CD4-positive, alpha-beta T cell (primary cell): ENCODE measurements around the gene CAVIN1. TPM values are rescaled to one million over a fixed set of nuclear protein-coding genes. Genes with fewer than 3 reads are reported as not detected.
A peak's percentile ranks its signal among the peaks of the same experiment; 100 is the strongest.

Experiments used
- ATAC-seq: fragments of 200-7000 bp; cut with Tn5 transposase; one replicate; pipeline ENCODE4 v1.10.0; 2022; ENCODE audit warnings: mild to moderate bottlenecking; ENCODE audit not compliant: poor library complexity
- CTCF ChIA-PET: fragments of 350-600 bp; sonication (Branson Sonifier 250); formaldehyde crosslinking; loops from one replicate; lab custom pipeline; 2021; ENCODE audit warnings: antibody characterized with exemption, inconsistent platforms; lab: Charles Lee
- POLR2A ChIA-PET: fragments of 350-600 bp; sonication (Branson Sonifier 250); formaldehyde crosslinking; loops from one replicate; lab custom pipeline; 2021; ENCODE audit warnings: antibody characterized with exemption, inconsistent platforms; lab: Charles Lee
- DNase-seq, 14 experiments: peaks; one replicate each; pipeline ENCODE4 v3.0.0-alpha.2; 2013 to 2020; ENCODE audit warnings: mixed read lengths in 2 of 14
- H3K27ac ChIP-seq, 2 donors: one replicate each; pipeline versions ENCODE4 v1.5.1 to v1.7.0; 2013; ENCODE audit warnings: low read length in 2 of 2, low read depth in 1 of 2, mild to moderate bottlenecking in 1 of 2
- H3K27me3 ChIP-seq, 2 experiments: 1 replicate in 1 of 2; 2 replicates in 1 of 2; pipeline versions ENCODE4 v1.6.1 to v1.7.0; 2013; ENCODE audit warnings: low read length in 2 of 2, control low read depth in 1 of 2, mild to moderate bottlenecking in 1 of 2, moderate library complexity in 1 of 2; ENCODE audit not compliant: insufficient read depth in 2 of 2, control insufficient read depth in 1 of 2
- H3K36me3 ChIP-seq: one replicate; pipeline ENCODE4 v1.6.1; 2013; ENCODE audit warnings: low read length, control low read depth; ENCODE audit not compliant: insufficient read depth
- H3K4me1 ChIP-seq: one replicate; pipeline ENCODE4 v1.6.1; 2013; ENCODE audit warnings: low read length, control low read depth; ENCODE audit not compliant: insufficient read depth
- H3K4me3 ChIP-seq: one replicate; pipeline ENCODE4 v1.5.1; 2013; ENCODE audit warnings: mild to moderate bottlenecking, low read length, moderate library complexity
- H3K9me3 ChIP-seq, 2 experiments: 1 replicate in 1 of 2; 2 replicates in 1 of 2; pipeline versions ENCODE4 v1.6.1 to v1.7.0; 2013; ENCODE audit warnings: low read length in 2 of 2, mild to moderate bottlenecking in 2 of 2, control low read depth in 1 of 2, moderate library complexity in 1 of 2; ENCODE audit not compliant: control insufficient read depth in 1 of 2, insufficient read depth in 1 of 2
- H3K27ac Mint-ChIP-seq: one replicate; pipeline ENCODE4 v1.8.0; 2020; ENCODE audit warnings: mixed read lengths
- H3K27me3 Mint-ChIP-seq: one replicate; pipeline ENCODE4 v1.8.0; 2021; ENCODE audit warnings: mixed read lengths
- H3K36me3 Mint-ChIP-seq: one replicate; pipeline ENCODE4 v1.8.0; 2021; ENCODE audit warnings: low read depth, mixed read lengths
- H3K4me1 Mint-ChIP-seq: one replicate; pipeline ENCODE4 v1.8.0; 2021; ENCODE audit warnings: low read depth, mixed read lengths
- H3K4me3 Mint-ChIP-seq: one replicate; pipeline ENCODE4 v1.8.0; 2020; ENCODE audit warnings: mild to moderate bottlenecking, mixed read lengths
- H3K9me3 Mint-ChIP-seq: one replicate; pipeline ENCODE4 v1.8.0; 2020; ENCODE audit warnings: mixed read lengths
- CTCF ChIP-seq: fragments of 200-600 bp; IDR thresholded peaks from one replicate; pipeline ENCODE4 v1.8.0; 2022; ENCODE audit warnings: antibody characterized with exemption, mild to moderate bottlenecking
- intact Hi-C, 2 experiments: fragments of 100-400 bp; cut with DNase I in 1 of 2; cut with micrococcal nuclease in 1 of 2; formaldehyde crosslinking; loops; one replicate each; pipeline versions ENCODE4 v1.15.1 to v1.9.0; 2023 to 2025; cut with DNase I, micrococcal nuclease
- total RNA-seq, 174 experiments: library from RNA in 2 of 174; stranded (reverse) in 2 of 174; gene quantifications; one replicate each; pipeline ENCODE4 v1.2.3 and lab custom pipeline; 2021 to 2026

The CAVIN1 gene
- total RNA-seq, 2 experiments from 2014 or later, result 0.14 to 0.16 TPM

GRCh38 chr17:42378959-42379594 is 44.0 kb downstream of the CAVIN1 start:
- POLR2A ChIA-PET, result interaction anchor here (1.1 to 3.3 kb wide), 4 partner anchors 10 to 362 kb away, joined by 3 to 37 read pairs (median 4); partner anchors contain the start of genes DNAJC7 and STAT3
- Mint-ChIP-seq H3K9me3 (no peaks in the 10 kb centered on the region), H3K27me3 (no peaks in the 10 kb centered on the region), H3K36me3 (peaks cover 40% of the 10 kb centered on the region), H3K4me3 (peak overlapping the region; percentile 80), H3K27ac (peak overlapping the region; percentile 69), H3K4me1 (peaks cover 70% of the 10 kb centered on the region)
- H3K27me3 ChIP-seq, result no peaks in the 10 kb centered on the region
- H3K4me3 ChIP-seq, result peak overlapping the region; percentile 28
- H3K9me3 ChIP-seq, result no peaks in the 10 kb centered on the region
- CTCF ChIA-PET, result interaction anchor here (1.2 to 2.0 kb wide), 2 partner anchors 9 to 57 kb away, joined by 4 to 6 read pairs; partner anchors contain the start of gene STAT3
- peak; percentile 54 for ATAC-seq
- TF ChIP-seq CTCF, result no peak
- H3K36me3 ChIP-seq, result peaks cover 7% of the 10 kb centered on the region
- intact Hi-C loops, result no loop called here
- peaks cover 26% of the 10 kb centered on the region for H3K4me1 ChIP-seq
- peak in 3 of 14 experiments; percentile 20 to 44 (median 33) for DNase-seq
- H3K27ac ChIP-seq, result peak overlapping the region in 1 of 2 donors; percentile 25

GRCh38 chr17:42378359-42378958 is 44.6 kb downstream of the CAVIN1 start:
- Mint-ChIP-seq H3K4me3 (peak overlapping the region; percentile 80), H3K27ac (peak overlapping the region; percentile 69), H3K9me3 (no peaks in the 10 kb centered on the region), H3K36me3 (peaks cover 45% of the 10 kb centered on the region), H3K4me1 (peaks cover 66% of the 10 kb centered on the region), H3K27me3 (no peaks in the 10 kb centered on the region)
- H3K4me3 ChIP-seq, result peak overlapping the region; percentile 28
- CTCF ChIA-PET, result interaction anchor here (1.2 to 2.0 kb wide), 2 partner anchors 10 to 56 kb away, joined by 4 to 6 read pairs; partner anchors contain the start of gene STAT3
- DNase-seq (no peak), ATAC-seq (no peak)
- no peaks in the 10 kb centered on the region for H3K27me3 ChIP-seq
- H3K4me1 ChIP-seq, result peaks cover 26% of the 10 kb centered on the region
- peaks cover 7% of the 10 kb centered on the region for H3K36me3 ChIP-seq
- POLR2A ChIA-PET, result interaction anchor here (1.1 to 3.3 kb wide), 4 partner anchors 10 to 361 kb away, joined by 3 to 37 read pairs (median 4); partner anchors contain the start of genes DNAJC7 and STAT3
- H3K9me3 ChIP-seq, result no peaks in the 10 kb centered on the region
- H3K27ac ChIP-seq, result peak overlapping the region in 1 of 2 donors; percentile 25
- intact Hi-C loops, result no loop called here
- no peak for TF ChIP-seq CTCF

GRCh38 chr17:42373896-42374295 is 49.2 kb downstream of the CAVIN1 start:
- Histone ChIP-seq H3K4me3 (no peak overlapping the region), H3K27ac (no peak overlapping the region), H3K9me3 (no peaks in the 10 kb centered on the region), H3K27me3 (no peaks in the 10 kb centered on the region), H3K4me1 (peaks cover 15% of the 10 kb centered on the region), H3K36me3 (peaks cover 14% of the 10 kb centered on the region)
- Mint-ChIP-seq H3K27me3 (no peaks in the 10 kb centered on the region), H3K4me1 (peaks cover 49% of the 10 kb centered on the region), H3K4me3 (no peak overlapping the region), H3K9me3 (no peaks in the 10 kb centered on the region), H3K27ac (no peak overlapping the region), H3K36me3 (peaks cover 47% of the 10 kb centered on the region)
- ATAC-seq (no peak), DNase-seq (no peak)
- ChIA-PET POLR2A (interaction anchor here (2.8 kb wide), 1 partner anchor 15 kb away, joined by 14 read pairs; the partner anchor contains the start of gene STAT3), CTCF (no interaction called here)
- intact Hi-C loops, result loop anchor here in 1 of 2 experiments (1.0 kb wide), 1 partner anchor 29 kb away; no protein-coding TSS in a partner anchor
- no peak for TF ChIP-seq CTCF
